Glutamatergic neuron (in vitro differentiated cells): ENCODE data around the gene MAGEA10. TPM values are rescaled to one million over a fixed set of nuclear protein-coding genes. Genes with fewer than 3 reads are reported as not detected.
"Not testable (repeated sequence)": the region's sequence is repeated elsewhere in the genome, so short reads cannot be mapped to it uniquely, and the experiment has no call there.

Source experiments
- DNase-seq: peaks from one replicate; pipeline ENCODE4 v3.0.0; 2022
- H3K27ac Mint-ChIP-seq: one replicate; pipeline ENCODE4 v1.8.0; 2020; ENCODE audit warnings: mild to moderate bottlenecking, mixed read lengths, inconsistent platforms; ENCODE audit not compliant: unreplicated experiment
- H3K27me3 Mint-ChIP-seq: one replicate; pipeline ENCODE4 v1.8.0; 2020; ENCODE audit warnings: mild to moderate bottlenecking, moderate library complexity, mixed read lengths, inconsistent platforms; ENCODE audit not compliant: unreplicated experiment
- H3K36me3 Mint-ChIP-seq: one replicate; pipeline ENCODE4 v1.8.0; 2020; ENCODE audit warnings: mild to moderate bottlenecking, mixed read lengths, inconsistent platforms; ENCODE audit not compliant: unreplicated experiment
- H3K4me1 Mint-ChIP-seq: one replicate; pipeline ENCODE4 v1.8.0; 2020; ENCODE audit warnings: mild to moderate bottlenecking, low read depth, mixed read lengths, inconsistent platforms; ENCODE audit not compliant: unreplicated experiment
- H3K4me3 Mint-ChIP-seq: one replicate; pipeline ENCODE4 v1.8.0; 2020; ENCODE audit warnings: mild to moderate bottlenecking, mixed read lengths, inconsistent platforms; ENCODE audit not compliant: unreplicated experiment
- H3K9me3 Mint-ChIP-seq: one replicate; pipeline ENCODE4 v1.8.0; 2020; ENCODE audit warnings: mild to moderate bottlenecking, moderate library complexity, mixed read lengths, inconsistent platforms; ENCODE audit not compliant: unreplicated experiment
- long read RNA-seq: library from polyadenylated mRNA; unstranded; transcript quantifications from one replicate; pipeline ENCODE4 v2.0.0, GENCODE V29; 2020; ENCODE audit not compliant: unreplicated experiment
- total RNA-seq: library from RNA; stranded (reverse); fragmentation: NEBNext Ultra II Directional; extraction: Animal tissue kit (Norgen Biotek cat#: 25700); gene quantifications from one replicate; pipeline ENCODE4 v1.2.1, GENCODE V29; 2021; ENCODE audit not compliant: unreplicated experiment
- TF ChIP-seq, protein P1 (sequence below): fragments of 200-600 bp; sonication (generic); IDR thresholded peaks from one replicate; pipeline ENCODE4 v1.5.0; 2021; ENCODE audit not compliant: partially characterized antibody, unreplicated experiment

Gene MAGEA10
- not detected for total RNA-seq
- long read RNA-seq: 0 reads

- Mint-ChIP-seq H3K4me3 (no peak within 1 kb of the TSS), H3K36me3 (no peaks in the 10 kb centered on the region), H3K9me3 (no peaks in the 10 kb centered on the region), H3K27ac (no peak within 1 kb of the TSS), H3K27me3 (no peaks in the 10 kb centered on the region), H3K4me1 (no peaks in the 10 kb centered on the region)
- DNase-seq: no peak
- TF ChIP-seq, protein P1, sequence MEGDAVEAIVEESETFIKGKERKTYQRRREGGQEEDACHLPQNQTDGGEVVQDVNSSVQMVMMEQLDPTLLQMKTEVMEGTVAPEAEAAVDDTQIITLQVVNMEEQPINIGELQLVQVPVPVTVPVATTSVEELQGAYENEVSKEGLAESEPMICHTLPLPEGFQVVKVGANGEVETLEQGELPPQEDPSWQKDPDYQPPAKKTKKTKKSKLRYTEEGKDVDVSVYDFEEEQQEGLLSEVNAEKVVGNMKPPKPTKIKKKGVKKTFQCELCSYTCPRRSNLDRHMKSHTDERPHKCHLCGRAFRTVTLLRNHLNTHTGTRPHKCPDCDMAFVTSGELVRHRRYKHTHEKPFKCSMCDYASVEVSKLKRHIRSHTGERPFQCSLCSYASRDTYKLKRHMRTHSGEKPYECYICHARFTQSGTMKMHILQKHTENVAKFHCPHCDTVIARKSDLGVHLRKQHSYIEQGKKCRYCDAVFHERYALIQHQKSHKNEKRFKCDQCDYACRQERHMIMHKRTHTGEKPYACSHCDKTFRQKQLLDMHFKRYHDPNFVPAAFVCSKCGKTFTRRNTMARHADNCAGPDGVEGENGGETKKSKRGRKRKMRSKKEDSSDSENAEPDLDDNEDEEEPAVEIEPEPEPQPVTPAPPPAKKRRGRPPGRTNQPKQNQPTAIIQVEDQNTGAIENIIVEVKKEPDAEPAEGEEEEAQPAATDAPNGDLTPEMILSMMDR: no peak
These were observed at the start of gene MAGEA10 for GRCh38 chrX:152138388-152138784. TSS of gene MAGEA10 (minus strand) at chrX:152138577. CDS start at chrX:152135620, 2,957 bp downstream.

DNA sequence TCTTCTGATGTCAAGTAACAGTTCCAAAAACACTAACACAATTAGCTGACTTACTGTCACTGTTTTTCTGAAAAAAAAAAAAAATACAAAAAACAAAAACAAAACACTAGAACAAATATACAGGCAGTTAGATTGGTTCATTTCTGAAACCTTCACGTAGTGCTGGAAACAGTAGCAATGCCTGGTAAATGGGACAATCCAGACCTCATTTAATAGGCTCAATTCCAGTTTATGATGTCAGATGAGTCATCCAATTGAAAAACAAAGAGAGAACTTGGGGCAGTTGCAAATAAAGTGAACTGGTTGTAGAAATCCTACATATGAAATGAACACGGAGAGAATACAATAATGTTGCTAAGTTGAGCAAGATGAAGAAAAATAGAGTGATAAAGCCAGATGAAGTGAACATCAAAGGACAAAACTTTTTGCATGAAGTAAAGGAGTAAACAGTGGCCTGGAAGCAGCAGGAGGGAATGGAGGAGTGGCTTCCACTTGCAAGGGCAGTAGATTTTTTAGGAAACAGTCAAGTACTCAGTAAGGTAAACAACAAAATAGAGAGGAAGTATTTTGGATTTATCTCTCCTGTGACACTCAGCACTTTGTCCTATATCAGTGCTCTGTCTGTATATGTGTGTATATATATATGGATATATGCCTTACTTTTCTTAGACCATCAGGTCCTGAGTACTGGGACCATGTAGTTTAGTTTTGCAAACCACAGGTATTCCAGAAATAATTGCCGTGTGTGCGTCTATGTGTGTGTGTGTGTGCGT lies 39.3 kb upstream of the MAGEA10 start:
- no peaks in the 10 kb centered on the region for H3K4me1 Mint-ChIP-seq
- H3K27me3 Mint-ChIP-seq: no peaks in the 10 kb centered on the region
- no peak for DNase-seq
- H3K9me3 Mint-ChIP-seq: no peaks in the 10 kb centered on the region
- no peaks in the 10 kb centered on the region for H3K36me3 Mint-ChIP-seq
- H3K27ac Mint-ChIP-seq: no peak overlapping the region
- no peak overlapping the region for H3K4me3 Mint-ChIP-seq
- TF ChIP-seq, protein P1: no peak

GRCh38 chrX:152177052-152177451 lies 38.7 kb upstream of the MAGEA10 start:
- Mint-ChIP-seq H3K9me3 (no peaks in the 10 kb centered on the region), H3K27me3 (no peaks in the 10 kb centered on the region), H3K27ac (no peak overlapping the region), H3K4me1 (no peaks in the 10 kb centered on the region), H3K36me3 (no peaks in the 10 kb centered on the region), H3K4me3 (no peak overlapping the region)
- TF ChIP-seq, protein P1: no peak
- no peak for DNase-seq

DNA sequence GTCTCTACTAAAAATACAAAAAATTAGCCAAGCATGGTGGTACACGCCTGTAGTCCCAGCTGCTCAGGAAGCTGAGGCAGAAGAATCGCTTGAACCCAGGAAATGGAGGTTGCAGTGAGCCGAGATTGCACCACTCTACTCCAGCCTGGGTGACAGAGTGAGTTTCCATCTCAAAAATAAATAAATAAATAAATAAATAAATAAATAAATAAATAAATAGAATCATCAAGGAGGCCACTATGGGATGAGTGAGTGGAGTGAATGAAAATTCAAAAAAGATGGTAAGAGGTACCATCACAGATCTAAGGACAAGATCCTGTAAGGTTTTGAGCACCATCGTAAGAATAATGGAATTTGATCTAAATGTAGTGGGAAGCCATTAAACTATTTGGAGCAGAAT lies 37.5 kb upstream of the MAGEA10 start:
- DNase-seq, H3K9me3 Mint-ChIP-seq, H3K4me1 Mint-ChIP-seq, H3K36me3 Mint-ChIP-seq, H3K27me3 Mint-ChIP-seq, H3K4me3 Mint-ChIP-seq, H3K27ac Mint-ChIP-seq: not testable (repeated sequence)

DNA sequence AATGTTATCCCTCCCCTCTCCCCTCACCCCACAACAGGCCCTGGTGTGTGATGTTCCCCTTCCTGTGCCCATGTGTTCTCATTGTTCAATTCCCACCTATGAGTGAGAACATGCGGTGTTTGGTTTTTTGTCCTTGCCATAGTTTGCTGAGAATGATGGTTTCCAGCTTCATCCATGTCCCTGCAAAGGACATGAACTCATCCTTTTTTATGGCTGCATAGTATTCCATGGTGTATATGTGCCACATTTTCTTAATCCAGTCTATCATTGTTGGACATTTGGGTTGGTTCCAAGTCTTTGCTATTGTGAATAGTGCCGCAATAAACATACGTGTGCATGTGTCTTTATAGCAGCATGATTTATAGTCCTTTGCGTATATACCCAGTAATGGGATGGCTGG lies 35.5 kb upstream of the MAGEA10 start:
- not testable (repeated sequence) for H3K4me3 Mint-ChIP-seq, H3K4me1 Mint-ChIP-seq, H3K36me3 Mint-ChIP-seq, H3K9me3 Mint-ChIP-seq, H3K27ac Mint-ChIP-seq, H3K27me3 Mint-ChIP-seq, DNase-seq

- Mint-ChIP-seq H3K4me1 (no peaks in the 10 kb centered on the region), H3K36me3 (no peaks in the 10 kb centered on the region), H3K9me3 (no peaks in the 10 kb centered on the region), H3K27me3 (no peaks in the 10 kb centered on the region), H3K27ac (no peak overlapping the region), H3K4me3 (no peak overlapping the region)
- TF ChIP-seq, protein P1: no peak
- no peak for DNase-seq
These were observed 32.2 kb upstream of the MAGEA10 start for GRCh38 chrX:152170621-152171020.
